ENCODE data around the gene TBX15.

- TF ChIP-seq CTCF (IDR thresholded peaks at IDR 0.05; ENCODE audit: low read depth, low read length) (no peak), EZH2phosphoT487 (IDR thresholded peaks at IDR 0.05; ENCODE audit: low read depth) (no peak)
These were observed 91.7 kb downstream of the TBX15 start for GRCh38 chr1:118896416-118896815.

All from OCI-LY3 (cell line).